GM19025 (cell line): ENCODE measurements around the gene SLC22A13.
"Not testable (repeated sequence)": the region's sequence is repeated elsewhere in the genome, so short reads cannot be mapped to it uniquely, and the experiment has no call there.

Experiments used
- ATAC-seq: cut with Tn5 transposase; IDR thresholded peaks from one replicate; pipeline ENCODE4 v1.9.1; 2021; ENCODE audit warnings: mild to moderate bottlenecking, low read depth, moderate library complexity; ENCODE audit not compliant: unreplicated experiment

SLC22A13 gene

GRCh38 chr3:38265604-38266307, at the start of gene SLC22A13:
TSS of gene SLC22A13 (plus strand) at chr3:38265812. CDS start at chr3:38265861, 49 bp downstream.
- no peak for ATAC-seq

- ATAC-seq, result no peak
Measured at GRCh38 chr3:38219609-38220197, 45.9 kb upstream of the SLC22A13 start.

- no peak for ATAC-seq
Measured at GRCh38 chr3:38221005-38221404, 44.6 kb upstream of the SLC22A13 start.

- no peak for ATAC-seq
Measured at GRCh38 chr3:38222032-38222634, 43.5 kb upstream of the SLC22A13 start.

- ATAC-seq, result no peak
Measured at GRCh38 chr3:38224357-38224756, 41.3 kb upstream of the SLC22A13 start.

GRCh38 chr3:38226273-38226672, 39.3 kb upstream of the SLC22A13 start:
- ATAC-seq, result no peak

GRCh38 chr3:38227989-38228388, 37.6 kb upstream of the SLC22A13 start:
- ATAC-seq, result no peak

GRCh38 chr3:38229036-38229435, 36.6 kb upstream of the SLC22A13 start:
- no peak for ATAC-seq

GRCh38 chr3:38232701-38233100, 32.9 kb upstream of the SLC22A13 start:
- no peak for ATAC-seq

- ATAC-seq, result no peak
Measured at GRCh38 chr3:38235466-38235865, 30.1 kb upstream of the SLC22A13 start.

- no peak for ATAC-seq
Measured at GRCh38 chr3:38238416-38239008, 27.1 kb upstream of the SLC22A13 start.

GRCh38 chr3:38242812-38243211, 22.8 kb upstream of the SLC22A13 start:
- not testable (repeated sequence) for ATAC-seq

GRCh38 chr3:38245930-38246329, 19.7 kb upstream of the SLC22A13 start:
- ATAC-seq, result no peak

- no peak for ATAC-seq
Measured at GRCh38 chr3:38247366-38248035, 18.1 kb upstream of the SLC22A13 start.

GRCh38 chr3:38250198-38250597, 15.4 kb upstream of the SLC22A13 start:
- ATAC-seq, result no peak

GRCh38 chr3:38251197-38251596, 14.4 kb upstream of the SLC22A13 start:
- ATAC-seq, result no peak

GRCh38 chr3:38253704-38254103, 11.9 kb upstream of the SLC22A13 start:
- no peak for ATAC-seq

GRCh38 chr3:38254872-38255271, 10.7 kb upstream of the SLC22A13 start:
- no peak for ATAC-seq

- ATAC-seq, result no peak
Measured at GRCh38 chr3:38255627-38256026, 10.0 kb upstream of the SLC22A13 start.

- ATAC-seq, result no peak
Measured at GRCh38 chr3:38257583-38257982, 8.0 kb upstream of the SLC22A13 start.

- no peak for ATAC-seq
Measured at GRCh38 chr3:38260474-38260873, 5.1 kb upstream of the SLC22A13 start.
